Body of pancreas (tissue), 4 donors: Measurements from ENCODE around the gene OSTF1. TPM values are rescaled to one million over a fixed set of nuclear protein-coding genes. Genes with fewer than 3 reads are reported as not detected.

Experiments used
- ATAC-seq: fragments of 150-250 bp; one replicate; pipeline ENCODE4 v1.9.1; 2016
- DNase-seq, 4 donors: peaks; one replicate each; pipeline ENCODE4 v3.0.0-alpha.2; 2019
- H3K27ac ChIP-seq, 4 donors: fragments of 200-600 bp; sonication (generic); 1 replicate in 3 of 4; 2 replicates in 1 of 4; pipeline versions ENCODE4 v1.5.1 to v1.6.1; 2016 to 2019; ENCODE audit warnings: mild to moderate bottlenecking in 1 of 4, mixed read lengths in 1 of 4, moderate library complexity in 1 of 4
- H3K27me3 ChIP-seq, 2 donors: fragments of 200-600 bp; sonication (generic); one replicate each; pipeline ENCODE4 v1.6.0; 2016; ENCODE audit warnings: mild to moderate bottlenecking in 1 of 2
- H3K36me3 ChIP-seq, 2 donors: fragments of 200-600 bp; sonication (generic); replicated peaks in 1 of 2; 2 replicates each; pipeline ENCODE4 v1.5.1; 2016; ENCODE audit warnings: low read depth in 2 of 2; ENCODE audit not compliant: insufficient read depth in 1 of 2
- H3K4me1 ChIP-seq: fragments of 200-600 bp; sonication (generic); one replicate; pipeline ENCODE4 v1.6.0; 2016
- H3K4me3 ChIP-seq, 2 donors: fragments of 200-600 bp; sonication (generic); 1 replicate in 1 of 2; 2 replicates in 1 of 2; pipeline ENCODE4 v1.5.1; 2016 to 2019
- H3K9me3 ChIP-seq, 3 donors: fragments of 200-600 bp; sonication (generic); 1 replicate in 2 of 3; 2 replicates in 1 of 3; pipeline ENCODE4 v1.5.1; 2016
- CTCF ChIP-seq, 7 experiments: fragments of 450-650 bp in 4 of 7; fragments of 200-600 bp in 3 of 7; sonication (generic) in 3 of 7; IDR thresholded peaks; one replicate each; pipeline ENCODE4 v1.5.1; 2016 to 2019; ENCODE audit warnings: antibody characterized with exemption in 7 of 7
- POLR2A ChIP-seq, 3 donors: fragments of 450-650 bp; IDR thresholded peaks; one replicate each; pipeline ENCODE4 v1.6.1; 2016; ENCODE audit warnings: antibody characterized with exemption in 3 of 3, mild to moderate bottlenecking in 2 of 3
- WGBS, 2 donors: methylation state at CpG; one replicate each; pipeline ENCODE4 v1.1.5; 2017; 5-methylcytosine and 5-hydroxymethylcytosine counted together
- intact Hi-C: fragments of 100-400 bp; cut with DNase I; formaldehyde crosslinking; loops from one replicate; pipeline ENCODE4 v1.15.1; 2023
- total RNA-seq, 2 donors: library from RNA; depleted of rRNA; stranded (reverse); fragments of >200 nt; gene quantifications; one replicate each; pipeline ENCODE4 v1.1.0, GENCODE V29; 2016

OSTF1 gene
- total RNA-seq, 2 donors from 2014 or later = 10.4 to 12.9 TPM

- DNase-seq (no peak), ATAC-seq (no peak)
- intact Hi-C loops = no loop called here
- Histone ChIP-seq H3K4me3 (no peak overlapping the region), H3K9me3 (no peaks in the 10 kb centered on the region), H3K36me3 (peaks cover 0 to 4% of the 10 kb centered on the region in 2 donors), H3K4me1 (no peaks in the 10 kb centered on the region), H3K27me3 (no peaks in the 10 kb centered on the region), H3K27ac (no peak overlapping the region)
- 75 to 98% methylated on average over 4 of the region's 4 CpGs for WGBS, 2 donors
- TF ChIP-seq CTCF (IDR thresholded peaks at IDR 0.05) = no peak
- no peak for TF ChIP-seq POLR2A (IDR thresholded peaks at IDR 0.05)
Observed at GRCh38 chr9:75067894-75068293, 20.4 kb upstream of the OSTF1 start.

- Histone ChIP-seq H3K27ac (no peak overlapping the region), H3K4me3 (no peak overlapping the region), H3K36me3 (peaks cover 0 to 4% of the 10 kb centered on the region in 2 donors), H3K27me3 (no peaks in the 10 kb centered on the region), H3K4me1 (no peaks in the 10 kb centered on the region), H3K9me3 (no peaks in the 10 kb centered on the region)
- 41 to 88% methylated on average over 2 of the region's 2 CpGs for WGBS, 2 donors
- intact Hi-C loops = no loop called here
- ATAC-seq = no peak
- no peak for DNase-seq
- TF ChIP-seq POLR2A (IDR thresholded peaks at IDR 0.05) (no peak), CTCF (IDR thresholded peaks at IDR 0.05) (no peak)
Observed at GRCh38 chr9:75069171-75069570, 19.1 kb upstream of the OSTF1 start.

GRCh38 chr9:75071530-75072122 is 16.7 kb upstream of the OSTF1 start:
- H3K27ac ChIP-seq = no peak overlapping the region
- DNase-seq (peak in 1 of 4 donors; percentile 43), ATAC-seq (no peak)
- no peaks in the 10 kb centered on the region for H3K9me3 ChIP-seq
- intact Hi-C loops = loop anchor here (10.0 kb wide), 1 partner anchor 297 kb away; no protein-coding TSS in a partner anchor
- WGBS, 2 donors = 77 to 87% methylated on average over 5 of the region's 5 CpGs
- H3K36me3 ChIP-seq = peaks cover 0 to 4% of the 10 kb centered on the region in 2 donors
- H3K4me1 ChIP-seq = no peaks in the 10 kb centered on the region
- TF ChIP-seq POLR2A (IDR thresholded peaks at IDR 0.05) (no peak), CTCF (IDR thresholded peaks at IDR 0.05) (no peak)
- H3K27me3 ChIP-seq = no peaks in the 10 kb centered on the region
- H3K4me3 ChIP-seq = no peak overlapping the region

GRCh38 chr9:75072895-75073294 is 15.4 kb upstream of the OSTF1 start:
- intact Hi-C loops = loop anchor here (10.0 kb wide), 1 partner anchor 298 kb away; no protein-coding TSS in a partner anchor
- no peak for TF ChIP-seq POLR2A (IDR thresholded peaks at IDR 0.05)
- TF ChIP-seq CTCF (IDR thresholded peaks at IDR 0.05) = no peak
- ATAC-seq (no peak), DNase-seq (no peak)
- Histone ChIP-seq H3K4me3 (no peak overlapping the region), H3K27ac (no peak overlapping the region), H3K36me3 (peaks cover 0 to 2% of the 10 kb centered on the region in 2 donors), H3K4me1 (no peaks in the 10 kb centered on the region), H3K9me3 (no peaks in the 10 kb centered on the region), H3K27me3 (no peaks in the 10 kb centered on the region)
- 93 to 98% methylated on average over 4 of the region's 4 CpGs for WGBS, 2 donors

DNA sequence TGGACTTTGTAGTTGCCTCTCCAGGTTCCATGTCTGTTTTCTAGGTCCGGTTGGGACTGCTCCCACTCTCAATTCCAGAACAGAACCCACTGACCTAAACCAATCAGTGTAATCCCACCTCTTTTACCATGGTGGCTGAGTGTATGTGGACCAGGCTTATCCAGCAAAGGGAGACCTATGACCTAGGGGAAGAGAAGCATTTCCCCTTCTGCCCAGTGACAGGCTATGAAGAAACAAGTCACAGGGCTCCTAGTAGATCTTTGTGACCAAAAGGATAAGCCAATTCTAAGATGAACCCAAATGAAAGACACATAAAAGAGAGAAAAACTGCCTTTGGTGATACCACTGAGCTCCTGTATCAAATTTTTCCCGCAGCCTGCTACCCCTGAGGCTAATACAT is 6.7 kb upstream of the OSTF1 start:
- no peak for TF ChIP-seq CTCF (IDR thresholded peaks at IDR 0.05)
- TF ChIP-seq POLR2A (IDR thresholded peaks at IDR 0.05) = no peak
- no peaks in the 10 kb centered on the region for H3K9me3 ChIP-seq
- no peak for ATAC-seq
- H3K27ac ChIP-seq = no peak overlapping the region
- H3K4me3 ChIP-seq = no peak overlapping the region
- peaks cover 0 to 8% of the 10 kb centered on the region in 2 donors for H3K36me3 ChIP-seq
- intact Hi-C loops = no loop called here
- no peak for DNase-seq
- no peaks in the 10 kb centered on the region for H3K27me3 ChIP-seq
- 0 to 96% methylated on average over 2 of the region's 2 CpGs for WGBS, 2 donors
- peaks cover 41% of the 10 kb centered on the region for H3K4me1 ChIP-seq
